ENCODE results near the gene GAREM1. TPM values are rescaled to one million over a fixed set of nuclear protein-coding genes. Genes with fewer than 3 reads are reported as not detected.

The GAREM1 gene
- total and polyA plus RNA-seq, 9 of the 15 experiments (the other 6 are each of a cell fraction or from before 2014, with no cell fraction given), result 0.03 to 0.33 (median 0.07) TPM; not detected in 1

DNA sequence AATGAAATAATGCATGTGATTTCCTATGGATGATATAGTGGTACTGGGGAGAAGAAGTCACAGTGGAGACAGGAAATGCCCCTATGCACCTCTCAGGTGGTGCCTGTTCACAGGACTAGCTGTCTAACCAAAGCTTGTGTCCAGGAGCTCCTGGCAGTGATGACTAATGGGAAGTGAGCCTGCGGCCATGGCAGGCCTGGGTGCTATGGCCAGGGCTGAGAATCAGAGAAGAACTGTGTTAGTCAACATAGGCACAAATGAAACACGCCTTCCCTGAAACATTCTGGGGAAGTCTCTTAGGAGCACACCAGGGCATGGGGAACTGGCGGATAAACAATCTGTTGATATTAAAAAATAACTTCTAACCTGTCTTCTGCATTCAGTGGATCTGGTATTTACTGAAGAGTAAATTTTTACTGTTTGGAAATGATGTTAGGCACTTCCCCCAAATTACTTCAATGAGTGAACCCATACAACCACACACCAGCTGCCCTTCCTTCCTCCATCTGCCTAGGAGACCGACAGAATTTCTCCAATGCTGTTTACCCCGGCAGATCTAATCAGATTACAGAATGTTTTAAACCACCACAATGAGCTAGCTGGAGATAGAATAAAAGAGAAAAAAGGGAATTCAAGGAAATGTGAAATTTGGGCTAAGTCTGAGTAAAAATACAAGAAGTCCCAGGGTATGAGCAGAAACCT, 213.4 kb downstream of the GAREM1 start (continued):
- TF ChIP-seq, protein P1, sequence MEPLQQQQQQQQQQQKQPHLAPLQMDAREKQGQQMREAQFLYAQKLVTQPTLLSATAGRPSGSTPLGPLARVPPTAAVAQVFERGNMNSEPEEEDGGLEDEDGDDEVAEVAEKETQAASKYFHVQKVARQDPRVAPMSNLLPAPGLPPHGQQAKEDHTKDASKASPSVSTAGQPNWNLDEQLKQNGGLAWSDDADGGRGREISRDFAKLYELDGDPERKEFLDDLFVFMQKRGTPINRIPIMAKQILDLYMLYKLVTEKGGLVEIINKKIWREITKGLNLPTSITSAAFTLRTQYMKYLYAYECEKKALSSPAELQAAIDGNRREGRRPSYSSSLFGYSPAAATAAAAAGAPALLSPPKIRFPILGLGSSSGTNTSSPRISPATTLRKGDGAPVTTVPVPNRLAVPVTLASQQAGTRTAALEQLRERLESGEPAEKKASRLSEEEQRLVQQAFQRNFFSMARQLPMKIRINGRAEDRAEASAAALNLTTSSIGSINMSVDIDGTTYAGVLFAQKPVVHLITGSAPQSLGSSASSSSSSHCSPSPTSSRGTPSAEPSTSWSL (CRISPR knock-in tag; IDR thresholded peaks at IDR 0.05; ENCODE audit: borderline replicate concordance), result no peak
- TF ChIP-seq HDAC3 (IDR thresholded peaks at IDR 0.05; ENCODE audit: borderline replicate concordance, partially characterized antibody), result no peak

- no peak overlapping the region for H3K4me3 ChIP-seq
- in situ Hi-C loops (cut with MboI), result no loop called here
- FAIRE-seq, result no peak
- H3K9ac ChIP-seq (ENCODE audit: insufficient read depth in 1 of 2, low read depth in 2 of 2, low read length in 2 of 2), result no peak overlapping the region
- no peaks in the 10 kb centered on the region for H3K9me3 ChIP-seq (replicated peaks; ENCODE audit: control insufficient read depth, insufficient read depth, low read depth, low read length)
- H3K4me2 ChIP-seq (ENCODE audit: insufficient read depth, low read length), result no peak overlapping the region
- H3K36me3 ChIP-seq (ENCODE audit: control insufficient read depth, insufficient read depth, low read length), result no peaks in the 10 kb centered on the region
- H3K4me1 ChIP-seq (replicated peaks in 1 of 2; ENCODE audit: control insufficient read depth in 2 of 2, insufficient read depth in 2 of 2, low read length in 2 of 2), result no peaks in the 10 kb centered on the region
- DNase-seq (ENCODE audit: extremely low read depth in 1 of 4, low spot score in 3 of 4), result no peak
- H2AFZ ChIP-seq (ENCODE audit: low read depth, low read length), result no peak overlapping the region
- BruUV-seq (replicated peaks), result no TSS peak
- no peaks in the 10 kb centered on the region for H3K79me2 ChIP-seq (ENCODE audit: control insufficient read depth, insufficient read depth, low read length)
- no peak for ATAC-seq
- intact Hi-C loops (cut with micrococcal nuclease), result no loop called here
- ChIA-PET POLR2A (no interaction called here), CTCF (ENCODE audit: low intra/inter-chr PET ratio) (no interaction called here)
- H3K9me1 ChIP-seq (ENCODE audit: control insufficient read depth, insufficient read depth, low read length), result no peaks in the 10 kb centered on the region
- no peaks in the 10 kb centered on the region for H4K20me1 ChIP-seq (replicated peaks; ENCODE audit: control insufficient read depth, insufficient read depth, low read length)
- WGBS (ENCODE audit: insufficient coverage, low coverage, missing lambda C conversion rate), result 1% methylated on average over 3 of the region's 3 CpGs
- TF ChIP-seq E2F3 (CRISPR knock-in tag; IDR thresholded peaks at IDR 0.05), result no peak
- TF ChIP-seq SIRT6 (IDR thresholded peaks at IDR 0.05; ENCODE audit: low read depth, low read length), result no peak
- TF ChIP-seq ZNF232 (CRISPR knock-in tag; IDR thresholded peaks at IDR 0.05), result no peak
- no peak for TF ChIP-seq E2F8 (IDR thresholded peaks at IDR 0.05; ENCODE audit: low read depth, partially characterized antibody)
- TF ChIP-seq ZNF224 (CRISPR knock-in tag; IDR thresholded peaks at IDR 0.05), result no peak
- TF ChIP-seq, protein P2, sequence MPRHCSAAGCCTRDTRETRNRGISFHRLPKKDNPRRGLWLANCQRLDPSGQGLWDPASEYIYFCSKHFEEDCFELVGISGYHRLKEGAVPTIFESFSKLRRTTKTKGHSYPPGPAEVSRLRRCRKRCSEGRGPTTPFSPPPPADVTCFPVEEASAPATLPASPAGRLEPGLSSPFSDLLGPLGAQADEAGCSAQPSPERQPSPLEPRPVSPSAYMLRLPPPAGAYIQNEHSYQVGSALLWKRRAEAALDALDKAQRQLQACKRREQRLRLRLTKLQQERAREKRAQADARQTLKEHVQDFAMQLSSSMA (CRISPR knock-in tag; IDR thresholded peaks at IDR 0.05), result no peak
- no peak overlapping the region for H3K27ac ChIP-seq (ENCODE audit: extremely low read depth, low read depth, low read length)
- no peaks in the 10 kb centered on the region for H3K27me3 ChIP-seq (ENCODE audit: control insufficient read depth in 2 of 2, insufficient read depth in 2 of 2, low read length in 2 of 2)
These were observed 215.1 kb downstream of the GAREM1 start for GRCh38 chr18:32255570-32255969.
